HG02943 (cell line): Measurements from ENCODE around the gene BHLHE40.

Experiments used
- ATAC-seq: cut with Tn5 transposase; IDR thresholded peaks from one replicate; pipeline ENCODE4 v1.9.1; 2021; ENCODE audit warnings: mild to moderate bottlenecking, low read depth, moderate library complexity; ENCODE audit not compliant: unreplicated experiment

Gene BHLHE40

DNA sequence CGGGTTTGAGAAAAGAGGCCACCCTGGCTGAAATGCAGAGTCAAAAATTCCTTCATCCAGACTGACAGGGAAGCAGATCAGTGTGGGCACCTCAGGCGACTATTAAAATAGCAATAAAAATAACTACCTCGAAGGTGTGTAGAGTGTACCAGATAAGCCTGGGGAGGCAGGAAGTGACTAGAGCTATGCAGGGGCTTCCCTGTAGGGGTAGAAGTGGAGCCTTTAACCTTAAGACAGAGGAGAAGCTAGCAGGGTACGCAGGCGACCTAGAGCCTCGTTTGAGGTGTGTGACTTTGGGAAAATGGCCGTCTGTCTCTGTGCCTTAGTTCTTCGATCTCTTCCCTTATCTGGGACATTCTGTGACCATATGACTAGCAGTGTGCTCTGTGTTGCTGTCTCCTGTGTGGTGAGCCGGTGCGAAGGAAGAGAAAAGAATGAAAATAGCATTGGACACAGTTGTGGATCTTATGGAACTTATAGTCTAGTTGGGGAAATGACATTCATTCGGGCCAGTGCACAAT, 17.6 kb downstream of the BHLHE40 start:
- ATAC-seq, result no peak

GRCh38 chr3:4997946-4998345, 18.7 kb downstream of the BHLHE40 start:
- ATAC-seq, result no peak

- ATAC-seq, result no peak
Observed at GRCh38 chr3:4999531-5000184, 20.4 kb downstream of the BHLHE40 start.

- ATAC-seq, result no peak
Observed at GRCh38 chr3:5001135-5001534, 21.9 kb downstream of the BHLHE40 start.

DNA sequence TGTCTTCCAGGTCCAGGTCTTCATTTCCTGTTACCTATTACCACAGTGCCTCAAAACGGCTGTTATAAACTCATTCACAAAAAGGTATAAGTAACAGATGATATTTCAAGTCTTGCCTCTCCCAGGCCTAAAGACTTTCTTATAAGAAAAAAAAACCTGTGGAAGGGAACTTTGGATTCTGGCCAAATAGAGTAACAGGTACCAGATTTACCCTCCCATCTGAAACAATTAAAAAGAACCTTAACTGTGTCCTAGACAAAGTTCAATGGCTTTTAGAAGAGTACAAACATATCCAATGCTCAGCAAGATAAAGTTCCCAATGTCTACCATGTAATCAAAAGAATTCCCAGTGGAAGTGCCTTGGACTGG, 22.6 kb downstream of the BHLHE40 start:
- no peak for ATAC-seq

GRCh38 chr3:5002174-5002870, 23.1 kb downstream of the BHLHE40 start:
- no peak for ATAC-seq

GRCh38 chr3:5002871-5003247, 23.6 kb downstream of the BHLHE40 start:
- ATAC-seq, result no peak

GRCh38 chr3:5004319-5005152, 25.3 kb downstream of the BHLHE40 start:
- ATAC-seq, result no peak

DNA sequence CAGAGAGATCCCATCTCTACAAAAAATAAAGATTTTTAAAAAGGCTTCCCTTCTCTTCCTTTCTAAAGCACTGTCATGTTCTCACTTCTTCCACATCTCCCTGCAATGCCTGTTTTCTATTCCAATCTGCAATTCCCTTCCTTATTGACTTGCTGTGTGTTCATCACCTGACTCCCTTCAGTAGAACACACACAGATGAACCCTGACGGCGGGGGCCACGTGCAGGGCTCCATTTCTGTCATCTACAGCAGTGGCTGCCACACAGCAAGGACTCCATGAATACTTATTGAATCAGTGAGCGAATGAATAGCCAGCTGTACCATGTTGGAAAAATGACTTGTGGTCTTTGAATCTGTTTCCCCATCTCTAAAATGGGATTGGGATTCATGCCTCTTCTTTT, 26.1 kb downstream of the BHLHE40 start:
- no peak for ATAC-seq

DNA sequence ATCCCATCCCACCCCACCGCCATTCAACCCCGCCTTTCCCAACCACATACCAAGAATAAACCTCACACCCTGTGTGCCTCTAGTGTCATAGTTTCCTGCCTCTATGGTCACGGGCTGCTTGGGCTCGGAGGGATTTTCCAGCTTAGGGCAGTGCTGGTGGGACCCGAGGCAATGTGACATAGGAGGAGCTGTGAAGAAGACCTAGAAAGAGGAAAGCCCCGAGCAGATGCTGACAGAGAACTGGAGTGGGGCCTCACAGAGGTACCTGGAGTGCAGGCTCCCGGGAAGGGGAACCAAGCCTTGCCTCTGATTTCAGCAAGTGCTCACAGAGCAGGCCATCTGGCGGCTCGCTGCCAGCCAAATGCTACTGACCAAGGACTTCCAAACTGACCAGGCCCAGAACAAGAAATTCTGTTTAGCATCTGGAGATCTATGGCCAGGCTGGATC, 27.5 kb downstream of the BHLHE40 start:
- ATAC-seq, result peak; percentile 58

DNA sequence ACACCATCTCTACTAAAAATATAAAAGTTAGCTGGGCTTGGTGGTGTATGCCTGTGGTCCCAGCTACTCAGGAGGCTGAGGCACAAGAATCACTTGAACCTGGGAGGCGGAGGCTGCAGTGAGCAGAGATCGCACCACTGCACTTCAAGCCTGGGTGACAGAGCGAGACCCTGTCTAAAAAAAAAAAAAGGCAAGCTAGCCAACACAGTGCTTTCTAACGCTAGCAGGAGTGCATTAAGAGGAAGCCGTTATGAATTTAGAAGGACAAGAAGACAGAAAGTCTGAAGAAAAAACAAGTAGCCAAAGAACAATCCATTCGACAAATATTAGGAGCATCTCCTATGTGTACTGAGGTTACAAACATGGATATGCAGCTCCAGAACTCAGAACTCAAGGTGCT, 28.6 kb downstream of the BHLHE40 start:
- ATAC-seq, result no peak

DNA sequence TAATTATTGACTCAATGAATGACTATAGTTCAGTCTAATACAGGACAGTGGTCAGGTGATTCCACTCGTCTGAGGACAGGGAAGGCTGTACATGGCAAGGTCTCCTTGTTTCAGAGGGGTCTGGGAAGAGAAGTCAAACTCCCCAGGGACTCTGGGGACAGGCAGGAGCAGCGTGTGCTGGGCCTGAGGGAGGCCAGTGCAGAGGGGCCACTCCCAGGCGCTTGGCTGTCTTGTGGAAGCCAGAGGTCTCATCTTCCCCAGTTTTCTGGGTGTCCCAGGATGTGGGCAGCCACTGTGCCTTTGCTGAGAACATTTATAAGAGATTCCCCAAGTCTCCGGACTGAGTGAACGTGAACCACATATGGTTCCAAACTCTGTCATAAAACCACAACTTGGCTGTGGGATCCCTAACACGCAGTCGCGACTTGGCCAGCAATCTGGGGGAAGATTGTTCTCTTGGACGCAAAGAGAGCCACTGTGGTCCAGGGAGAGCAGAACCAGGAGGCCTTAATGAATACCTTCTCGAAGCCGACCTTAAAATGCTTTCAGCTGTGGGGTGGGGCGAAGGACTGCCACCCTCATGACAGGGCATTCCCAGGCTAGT, 30.4 kb downstream of the BHLHE40 start:
- ATAC-seq, result no peak

- no peak for ATAC-seq
Observed at GRCh38 chr3:5010140-5010539, 30.9 kb downstream of the BHLHE40 start.

DNA sequence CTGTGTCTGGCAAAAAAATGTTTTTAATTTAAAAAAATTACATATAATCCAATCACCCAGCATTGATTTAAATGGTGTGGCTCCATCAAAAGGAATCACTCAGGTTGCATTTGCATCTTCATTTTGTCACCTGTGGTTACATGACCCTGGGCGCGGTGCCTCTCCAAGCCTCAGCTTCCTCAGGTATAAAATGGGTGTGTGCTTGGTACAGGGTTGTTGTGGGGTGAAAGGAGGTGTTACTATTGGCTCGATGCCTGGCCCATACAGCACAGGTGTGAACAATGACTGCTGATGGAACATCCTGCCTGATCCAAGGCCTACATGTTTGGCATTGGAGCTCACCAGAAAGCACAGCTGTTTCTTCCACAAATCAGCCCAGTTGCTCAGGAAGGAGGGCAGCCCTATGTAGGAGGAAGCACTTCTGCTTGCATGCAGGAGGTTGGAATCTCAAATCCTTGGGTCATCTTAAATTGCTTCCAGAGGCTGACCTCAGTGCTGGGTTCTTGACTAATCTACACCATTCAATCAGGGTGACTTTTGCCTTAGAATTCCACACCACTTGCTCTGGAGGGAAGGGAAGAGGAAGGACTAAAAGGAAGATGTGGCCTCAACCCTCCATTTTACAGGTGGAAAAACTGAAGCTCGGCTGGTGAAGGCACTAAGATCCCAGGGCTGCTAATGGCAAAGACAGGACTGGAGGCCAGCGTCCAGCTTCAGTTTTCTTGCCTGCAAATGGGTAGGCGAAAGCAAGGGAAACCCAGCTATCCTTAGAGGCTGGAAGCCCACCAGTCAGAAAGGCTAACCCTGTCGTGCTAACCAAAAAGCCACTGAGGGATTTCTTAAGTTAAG, 31.7 kb downstream of the BHLHE40 start:
- ATAC-seq, result no peak

DNA sequence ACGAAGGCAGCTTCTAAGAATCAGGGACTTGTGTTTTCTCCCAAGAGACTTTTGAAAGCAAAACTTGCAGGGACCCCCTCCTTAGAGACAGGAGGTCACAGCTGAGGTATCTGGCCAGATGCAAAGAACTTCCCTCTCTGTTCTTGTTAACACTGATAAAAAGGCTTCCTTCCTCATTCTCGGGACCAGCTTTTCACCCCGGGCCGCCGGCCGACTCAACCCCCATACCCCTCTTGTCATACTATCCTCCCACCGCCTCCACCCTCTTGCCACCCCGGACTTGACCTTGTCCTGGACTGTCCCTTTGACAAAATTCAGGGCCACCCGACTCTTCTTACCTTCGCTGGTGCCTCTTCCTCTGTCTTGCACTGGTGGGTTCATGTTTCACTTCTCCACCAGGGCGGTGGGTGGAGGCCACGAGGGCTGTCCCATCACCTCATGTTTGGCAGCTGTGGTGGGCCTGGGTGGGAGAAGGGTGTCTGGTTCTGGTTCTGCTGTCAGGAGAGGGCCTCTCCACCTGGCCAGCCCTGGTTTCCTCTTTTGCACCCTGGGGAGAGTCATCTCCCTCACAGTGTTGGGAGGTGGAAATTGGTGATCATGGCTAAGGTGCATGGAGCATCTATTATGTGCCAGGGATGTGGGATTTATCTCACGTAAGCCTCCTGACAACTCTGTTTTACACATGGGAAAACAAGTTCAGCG, 32.5 kb downstream of the BHLHE40 start:
- ATAC-seq, result peak; percentile 54

DNA sequence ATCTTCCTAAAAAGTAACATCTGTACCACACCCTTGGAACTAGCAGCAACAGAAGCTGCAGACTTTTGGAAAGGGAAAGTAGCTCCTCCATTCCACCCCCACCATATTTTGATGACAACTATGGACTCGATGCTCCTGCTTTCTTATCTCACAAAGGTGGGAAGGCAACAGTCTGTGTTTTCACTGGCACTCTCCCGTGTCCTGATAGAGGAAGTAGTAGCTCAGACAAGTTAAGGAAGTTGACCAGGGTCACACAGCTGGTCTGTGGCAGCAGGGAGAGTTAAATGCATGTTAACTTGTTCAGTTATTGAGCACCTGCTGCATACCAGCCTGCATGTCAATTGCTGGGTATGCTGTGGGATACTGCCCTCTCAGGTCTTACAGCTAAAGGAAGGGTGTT, 33.1 kb downstream of the BHLHE40 start:
- ATAC-seq, result no peak

DNA sequence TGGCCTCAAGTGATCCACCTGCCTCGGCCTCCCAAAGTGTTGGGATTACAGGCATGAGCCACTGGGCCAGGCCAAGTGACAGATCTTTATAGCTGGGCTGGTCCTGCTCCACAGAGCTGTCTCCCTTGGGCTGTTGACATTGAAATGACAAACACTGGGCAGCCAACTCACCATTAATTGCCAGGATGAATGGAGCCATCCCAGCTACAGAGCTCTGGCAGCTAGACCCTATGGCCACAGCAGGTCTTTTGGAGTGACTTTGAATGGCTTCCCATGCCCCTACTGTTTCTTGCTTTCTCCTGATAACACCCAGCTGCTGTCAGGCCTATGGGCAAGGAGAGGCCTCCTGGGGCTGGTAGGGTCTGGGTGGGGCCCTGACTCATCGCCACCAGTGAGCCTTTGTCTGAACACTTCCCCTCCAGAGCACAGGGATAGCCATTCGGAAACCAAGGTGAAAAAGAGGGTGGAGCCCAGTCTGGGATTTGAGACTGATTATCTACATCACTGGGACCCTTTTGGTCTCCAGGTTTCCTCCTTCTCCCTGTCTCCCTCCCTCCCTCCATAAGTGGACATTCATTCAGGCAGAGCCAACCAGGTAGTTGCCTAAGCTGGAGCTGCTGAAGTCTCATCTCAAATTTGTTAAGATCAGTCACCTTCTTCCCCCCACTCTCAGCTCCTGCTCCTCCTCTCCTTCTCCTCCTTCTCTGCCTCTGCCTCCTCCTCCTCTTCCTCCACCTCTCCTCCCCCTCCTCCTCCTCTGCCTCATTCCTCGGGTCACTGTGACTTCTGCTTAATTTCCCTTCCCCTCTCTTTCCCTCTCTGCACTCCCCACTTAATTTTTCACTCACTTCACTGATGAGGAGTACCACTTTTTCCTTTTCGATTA, 34.0 kb downstream of the BHLHE40 start:
- no peak for ATAC-seq

- no peak for ATAC-seq
Observed at GRCh38 chr3:5014391-5014790, 35.2 kb downstream of the BHLHE40 start.
